Measurements from ENCODE around the gene IGFN1.

Gene IGFN1

DNA sequence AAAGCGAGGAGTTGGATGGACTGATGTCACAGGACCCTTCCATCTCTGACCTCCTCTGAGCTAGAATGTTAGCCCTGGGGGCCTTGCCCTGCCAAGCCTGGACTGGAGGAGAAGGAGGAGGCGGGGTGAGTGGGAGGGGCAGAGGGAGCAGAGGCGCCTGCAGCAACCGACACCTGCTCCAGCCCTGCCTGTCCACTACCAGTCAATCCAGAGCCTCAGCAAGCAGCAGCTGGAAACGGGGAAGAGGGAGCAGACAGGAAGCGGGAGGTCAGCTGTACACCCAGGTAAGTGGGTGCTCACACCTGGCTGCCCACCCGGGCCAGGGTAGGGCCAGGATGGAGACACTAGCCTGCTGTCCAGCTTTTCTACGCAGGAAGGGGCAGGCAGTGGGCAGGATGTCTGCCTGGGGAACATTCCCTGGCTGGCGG, at the start of gene IGFN1:
Gene IGFN1, plus strand, starts transcription at position 201 of the 428 bp plus-strand sequence. CDS start 2,470 bp downstream, outside the sequence.
- H3K27me3 Mint-ChIP-seq = peaks cover 9% of the 10 kb centered on the region
- H3K4me3 Mint-ChIP-seq = no peak within 1 kb of the TSS
- no peak within 1 kb of the TSS for H3K27ac Mint-ChIP-seq

DNA sequence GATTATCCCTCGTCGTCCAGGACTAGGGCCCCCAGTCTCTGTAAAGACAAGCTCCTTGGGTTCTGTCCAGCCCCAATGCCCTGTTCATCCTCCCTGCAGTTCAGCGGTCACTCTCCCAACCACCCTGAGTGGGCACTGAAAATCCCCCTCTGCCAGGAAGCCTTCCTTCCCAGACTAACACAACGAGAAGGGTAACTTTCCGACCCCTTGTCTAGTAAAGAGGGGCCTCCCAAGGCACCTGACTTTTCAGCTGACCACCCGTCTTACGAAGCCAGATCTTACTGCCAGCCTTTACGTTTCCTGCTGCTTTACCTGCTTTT, 49.7 kb upstream of the IGFN1 start:
- Mint-ChIP-seq H3K4me3 (no peak overlapping the region), H3K27ac (no peak overlapping the region), H3K9me3 (ENCODE audit: low read depth) (no peaks in the 10 kb centered on the region), H3K27me3 (no peaks in the 10 kb centered on the region), H3K4me1 (ENCODE audit: low read depth) (no peaks in the 10 kb centered on the region), H3K36me3 (no peaks in the 10 kb centered on the region)

More for the DNA sequence above, at the start of gene IGFN1:
- H3K9me3 Mint-ChIP-seq (ENCODE audit: low read depth) = no peaks in the 10 kb centered on the region
- H3K4me1 Mint-ChIP-seq (ENCODE audit: low read depth) = peaks cover 3% of the 10 kb centered on the region
- no peaks in the 10 kb centered on the region for H3K36me3 Mint-ChIP-seq

DNA sequence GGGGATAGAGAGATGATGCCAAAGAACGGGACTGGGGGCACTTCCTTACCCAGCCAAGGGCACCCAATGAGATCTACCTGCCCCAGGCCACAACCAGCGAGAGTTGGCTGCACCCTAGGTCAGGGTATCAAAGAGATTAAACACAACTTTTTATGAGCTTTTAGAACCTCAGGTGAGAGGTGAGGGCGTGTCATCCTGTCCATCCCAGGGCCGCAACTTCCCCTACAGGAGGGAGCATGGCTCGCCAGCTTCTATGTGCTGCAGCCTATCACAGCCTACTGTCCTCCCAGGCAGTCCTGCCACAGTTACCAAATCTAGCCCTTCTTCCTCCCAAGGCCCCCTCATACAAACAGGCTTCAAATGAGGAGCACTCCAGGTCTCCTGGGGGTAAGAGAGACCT, 49.2 kb upstream of the IGFN1 start:
- Mint-ChIP-seq H3K9me3 (ENCODE audit: low read depth) (no peaks in the 10 kb centered on the region), H3K36me3 (no peaks in the 10 kb centered on the region), H3K27ac (no peak overlapping the region), H3K4me3 (no peak overlapping the region), H3K27me3 (no peaks in the 10 kb centered on the region), H3K4me1 (ENCODE audit: low read depth) (no peaks in the 10 kb centered on the region)

DNA sequence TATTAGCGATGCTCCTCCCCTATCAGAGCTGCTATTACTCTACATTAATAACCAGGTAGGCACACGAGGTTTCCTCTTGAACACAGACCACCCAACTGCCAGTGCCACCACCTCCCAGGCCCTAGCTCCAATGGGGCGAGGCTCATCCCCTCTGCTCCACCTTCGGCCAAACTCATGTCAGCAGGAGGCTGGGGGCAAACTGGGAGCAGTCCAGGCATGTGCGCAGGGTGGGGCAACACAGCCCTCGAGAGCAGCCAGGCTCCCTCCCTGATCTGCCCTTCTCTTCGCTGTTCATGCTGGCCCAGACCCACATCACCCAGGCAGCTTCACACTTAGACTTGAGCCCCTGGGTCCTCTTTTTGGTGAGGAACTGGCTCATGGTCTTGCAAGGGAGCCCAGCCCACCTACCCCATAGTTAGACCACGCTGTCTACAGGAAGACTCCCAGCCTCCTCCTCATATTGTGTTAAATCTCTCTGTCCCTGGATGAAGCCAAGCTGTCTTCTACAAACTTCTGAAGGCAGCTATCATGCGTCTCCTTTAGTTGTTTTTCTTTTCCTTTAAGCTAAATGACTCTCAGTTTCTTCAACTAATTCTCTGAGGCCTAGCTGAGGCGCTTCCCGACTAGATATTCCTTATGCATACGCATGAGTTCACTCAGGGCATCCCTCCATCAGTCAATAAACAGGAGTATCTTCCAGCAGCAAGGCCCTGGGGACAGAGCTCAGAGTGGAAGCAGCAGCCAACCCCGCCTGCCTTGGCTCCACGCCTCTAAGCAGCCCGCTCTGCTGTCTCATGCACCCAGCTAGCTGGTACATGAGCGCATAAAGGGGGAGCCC, 48.4 kb upstream of the IGFN1 start:
- Mint-ChIP-seq H3K4me3 (no peak overlapping the region), H3K9me3 (ENCODE audit: low read depth) (no peaks in the 10 kb centered on the region), H3K27ac (no peak overlapping the region), H3K4me1 (ENCODE audit: low read depth) (no peaks in the 10 kb centered on the region), H3K27me3 (no peaks in the 10 kb centered on the region), H3K36me3 (no peaks in the 10 kb centered on the region)

DNA sequence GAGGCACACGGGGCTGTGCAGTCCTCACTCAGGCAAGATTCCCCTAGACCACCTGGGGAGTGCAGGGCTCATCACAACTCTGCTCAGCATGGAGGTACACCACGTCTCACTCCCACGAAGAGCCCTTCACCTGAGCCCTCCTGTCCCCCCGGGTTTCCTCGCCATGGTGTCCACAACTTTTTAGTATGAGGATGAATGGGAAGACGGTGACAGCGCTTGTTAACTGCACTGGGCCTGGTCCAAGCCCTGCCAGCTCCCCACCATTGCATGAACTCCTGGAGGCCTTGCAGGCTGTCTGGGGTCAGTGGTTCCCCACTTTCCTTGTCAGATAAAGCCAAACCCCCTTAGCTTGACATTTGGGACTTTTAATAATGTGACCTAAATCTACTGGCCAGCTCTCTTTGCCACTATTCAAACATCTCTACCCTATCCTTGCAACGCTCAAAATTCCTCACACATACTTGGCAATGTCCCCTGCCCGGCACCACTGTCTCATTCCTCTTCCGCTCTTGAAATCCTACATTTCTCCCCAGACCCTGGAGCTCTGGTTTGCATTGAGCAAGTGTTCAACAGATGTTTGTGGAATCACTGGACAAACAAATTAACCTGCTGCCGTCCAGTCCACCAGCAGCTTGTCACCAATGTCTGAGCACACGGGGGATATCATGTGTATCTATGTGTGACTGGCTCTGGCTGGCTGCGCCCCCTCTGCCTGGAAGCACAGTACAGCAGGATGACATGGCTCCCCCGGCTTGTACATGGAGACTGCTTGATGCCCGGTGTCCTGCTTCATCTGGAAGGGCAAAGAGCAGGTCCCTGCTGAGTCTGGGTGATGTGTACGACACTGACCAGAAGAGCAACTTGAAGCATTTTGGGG, 47.5 kb upstream of the IGFN1 start:
- H3K4me3 Mint-ChIP-seq = no peak overlapping the region
- no peak overlapping the region for H3K27ac Mint-ChIP-seq
- no peaks in the 10 kb centered on the region for H3K9me3 Mint-ChIP-seq (ENCODE audit: low read depth)
- no peaks in the 10 kb centered on the region for H3K4me1 Mint-ChIP-seq (ENCODE audit: low read depth)
- H3K36me3 Mint-ChIP-seq = no peaks in the 10 kb centered on the region
- no peaks in the 10 kb centered on the region for H3K27me3 Mint-ChIP-seq

DNA sequence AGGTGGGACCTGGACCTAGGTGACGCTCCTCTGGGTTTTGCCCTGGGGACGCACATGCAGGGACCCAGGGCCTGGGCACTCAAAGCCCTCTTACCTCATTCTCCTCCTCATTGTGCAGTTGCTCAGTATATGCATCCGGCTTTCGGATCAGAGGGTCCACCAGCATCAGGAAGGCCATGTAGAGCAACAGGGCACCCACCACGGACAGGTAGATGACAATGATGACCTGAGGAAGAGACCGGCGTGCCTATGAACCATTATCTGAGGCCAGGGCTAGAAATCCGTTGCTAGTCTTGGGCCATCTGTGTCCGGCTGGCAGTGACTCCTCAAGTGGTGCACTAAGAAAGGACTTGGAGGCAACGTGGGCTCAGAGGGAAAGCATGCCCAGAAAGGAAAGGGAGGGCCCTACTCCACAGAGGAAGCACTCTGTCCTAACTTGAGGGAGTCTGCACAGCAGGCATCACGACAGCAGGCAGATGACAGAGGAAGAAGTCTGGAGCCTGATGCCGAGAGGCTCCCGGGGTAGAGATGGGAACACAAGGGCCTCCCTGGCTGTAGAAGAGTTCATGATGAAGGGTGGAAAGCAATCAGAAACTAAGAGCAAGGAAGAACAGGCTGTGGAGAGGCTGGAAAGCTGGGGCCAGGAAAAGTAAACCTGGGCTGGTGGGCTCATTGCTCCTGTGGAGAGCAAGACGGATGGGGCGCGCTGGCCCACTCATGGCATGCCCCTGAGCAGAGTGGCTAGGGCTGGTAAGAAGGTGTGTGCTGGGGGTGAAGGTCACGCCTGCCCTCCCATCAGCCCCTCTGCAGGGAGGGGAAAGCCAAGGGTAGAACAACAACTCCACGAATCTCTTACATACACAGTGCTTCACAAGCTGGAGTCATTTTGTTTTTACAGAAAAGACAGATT, 46.6 kb upstream of the IGFN1 start:
- H3K36me3 Mint-ChIP-seq = no peaks in the 10 kb centered on the region
- no peaks in the 10 kb centered on the region for H3K9me3 Mint-ChIP-seq (ENCODE audit: low read depth)
- H3K4me1 Mint-ChIP-seq (ENCODE audit: low read depth) = no peaks in the 10 kb centered on the region
- H3K27ac Mint-ChIP-seq = no peak overlapping the region
- H3K27me3 Mint-ChIP-seq = no peaks in the 10 kb centered on the region
- H3K4me3 Mint-ChIP-seq = no peak overlapping the region

DNA sequence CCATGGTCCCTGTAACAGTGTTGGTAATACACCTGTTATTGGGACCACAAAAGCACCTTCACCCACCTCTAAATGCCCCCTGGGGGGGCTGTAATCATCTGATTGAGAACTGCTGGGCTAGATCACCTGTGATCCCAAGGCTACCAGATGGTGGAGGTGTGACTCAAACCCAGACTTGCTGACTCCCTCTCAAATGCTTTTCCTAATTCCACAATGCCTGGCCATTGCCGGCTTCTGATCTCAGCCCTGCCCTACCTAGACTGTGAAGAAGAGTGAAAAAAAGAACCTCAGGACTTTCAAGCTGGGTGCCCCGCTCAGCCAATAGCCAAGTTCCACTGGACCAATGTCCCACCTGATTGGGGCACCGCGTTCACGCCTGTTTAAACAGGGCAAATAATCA, 45.9 kb upstream of the IGFN1 start:
- Mint-ChIP-seq H3K4me3 (no peak overlapping the region), H3K4me1 (ENCODE audit: low read depth) (no peaks in the 10 kb centered on the region), H3K9me3 (ENCODE audit: low read depth) (no peaks in the 10 kb centered on the region), H3K36me3 (no peaks in the 10 kb centered on the region), H3K27me3 (no peaks in the 10 kb centered on the region), H3K27ac (no peak overlapping the region)

DNA sequence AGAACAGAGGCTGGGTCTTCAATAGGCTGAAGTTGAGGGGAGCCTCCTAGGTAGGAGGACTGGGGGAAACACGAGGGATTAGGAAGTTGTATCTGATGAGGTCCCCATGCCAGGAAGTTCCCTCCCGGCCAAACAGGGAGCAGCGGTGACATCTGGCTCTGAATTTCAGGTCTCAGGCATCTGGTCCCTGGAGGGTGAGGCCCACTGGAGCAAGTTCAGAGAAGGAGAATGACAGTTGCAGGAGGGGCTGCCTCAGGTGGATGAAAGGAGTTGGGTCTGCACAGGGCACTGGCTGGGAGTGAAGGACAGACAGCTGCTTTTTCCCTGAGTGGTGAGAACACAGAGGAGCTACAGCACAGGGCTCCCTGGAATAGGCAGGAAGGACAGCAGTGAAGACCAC, 45.5 kb upstream of the IGFN1 start:
- H3K36me3 Mint-ChIP-seq = no peaks in the 10 kb centered on the region
- no peaks in the 10 kb centered on the region for H3K9me3 Mint-ChIP-seq (ENCODE audit: low read depth)
- no peak overlapping the region for H3K4me3 Mint-ChIP-seq
- no peaks in the 10 kb centered on the region for H3K27me3 Mint-ChIP-seq
- H3K4me1 Mint-ChIP-seq (ENCODE audit: low read depth) = no peaks in the 10 kb centered on the region
- no peak overlapping the region for H3K27ac Mint-ChIP-seq

DNA sequence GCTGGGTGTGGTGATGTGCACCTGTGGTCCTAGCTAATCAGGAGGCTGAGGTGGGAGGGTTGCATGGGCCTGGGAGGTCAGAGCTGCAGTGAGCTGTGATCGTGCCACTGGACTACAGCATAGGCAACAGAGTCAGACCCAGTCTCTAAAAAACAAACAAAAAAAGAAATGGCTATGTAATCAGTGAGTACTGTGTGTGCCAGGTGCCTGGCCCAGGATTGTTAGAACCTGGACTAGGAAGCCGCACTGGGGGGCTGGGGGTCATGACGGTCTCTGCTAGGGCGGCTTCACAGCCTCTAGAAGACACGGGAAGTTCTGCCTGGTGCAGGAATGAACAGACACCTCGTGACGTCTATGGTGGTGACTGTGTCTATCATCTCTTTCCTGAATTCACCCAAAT, 44.8 kb upstream of the IGFN1 start:
- Mint-ChIP-seq H3K27ac (no peak overlapping the region), H3K27me3 (no peaks in the 10 kb centered on the region), H3K4me1 (ENCODE audit: low read depth) (no peaks in the 10 kb centered on the region), H3K4me3 (no peak overlapping the region), H3K9me3 (ENCODE audit: low read depth) (no peaks in the 10 kb centered on the region), H3K36me3 (peaks cover 1% of the 10 kb centered on the region)

DNA sequence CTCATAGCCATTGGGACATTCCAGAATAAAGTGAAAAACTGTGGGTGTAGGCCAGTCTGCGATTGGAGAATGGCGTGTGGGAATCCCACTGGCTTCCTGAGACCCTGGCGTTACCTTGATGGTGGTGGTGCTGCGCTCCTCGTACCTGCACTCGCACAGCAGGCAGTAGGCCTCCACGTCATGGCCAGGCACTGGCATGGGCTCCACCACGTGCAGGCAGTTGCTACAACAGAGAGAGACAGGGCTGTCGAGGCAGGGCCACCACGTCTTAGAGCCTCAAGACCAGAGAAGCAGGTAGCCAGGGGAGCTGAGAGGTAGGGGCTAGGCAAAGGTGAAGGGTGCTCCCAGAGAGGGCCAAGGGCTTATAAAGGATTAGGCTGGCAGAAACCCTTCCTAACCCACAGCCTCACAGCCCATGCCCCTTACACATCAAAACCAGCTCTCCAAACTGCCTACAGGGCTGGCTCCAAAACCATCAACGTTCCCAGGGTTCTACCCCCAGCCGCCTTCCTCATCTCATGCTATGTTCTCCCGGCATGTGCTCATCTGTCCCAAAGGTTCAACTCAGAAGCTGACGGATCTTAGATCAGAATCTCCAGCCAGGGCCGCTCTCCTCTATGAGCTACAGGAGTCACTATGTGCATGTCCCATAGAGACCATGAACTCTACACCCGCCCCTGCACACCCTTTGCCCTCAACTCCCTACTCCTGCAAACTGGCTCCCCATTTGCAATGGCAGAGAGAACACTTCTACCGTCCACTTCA, 43.8 kb upstream of the IGFN1 start:
- Mint-ChIP-seq H3K27me3 (no peaks in the 10 kb centered on the region), H3K4me3 (no peak overlapping the region), H3K4me1 (ENCODE audit: low read depth) (peaks cover 2% of the 10 kb centered on the region), H3K9me3 (ENCODE audit: low read depth) (no peaks in the 10 kb centered on the region), H3K27ac (no peak overlapping the region), H3K36me3 (peaks cover 6% of the 10 kb centered on the region)

DNA sequence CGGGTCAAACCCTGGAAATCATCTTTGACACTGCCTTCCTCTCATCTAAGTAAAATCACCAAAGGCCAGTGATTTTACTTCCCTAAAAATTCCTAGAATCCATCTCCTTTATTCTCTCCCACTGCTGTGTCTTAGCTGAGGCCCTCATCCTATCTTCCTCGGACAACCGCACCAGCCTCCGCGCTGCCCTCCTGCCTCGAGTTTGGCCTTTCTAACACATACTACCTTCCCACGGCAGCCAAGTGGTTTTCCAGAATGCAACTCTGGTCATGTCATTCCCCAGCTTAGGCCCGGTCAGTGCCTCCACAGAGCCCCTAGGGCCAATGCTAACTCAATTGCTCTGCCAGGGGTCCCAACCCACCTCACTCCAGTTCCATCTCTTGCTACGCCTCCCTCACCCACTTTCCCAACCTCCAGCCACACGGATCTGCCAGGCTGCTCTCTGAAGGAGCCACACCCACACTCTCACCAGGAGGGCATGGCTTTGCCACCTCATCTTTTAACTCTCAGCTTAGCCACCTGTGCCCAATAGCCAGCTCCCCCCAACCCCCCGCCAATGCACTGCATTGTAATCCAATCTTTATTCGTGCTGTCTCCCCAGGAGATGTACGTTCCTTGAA, 43.1 kb upstream of the IGFN1 start:
- H3K4me3 Mint-ChIP-seq = no peak overlapping the region
- H3K36me3 Mint-ChIP-seq = peaks cover 6% of the 10 kb centered on the region
- H3K27ac Mint-ChIP-seq = no peak overlapping the region
- H3K4me1 Mint-ChIP-seq (ENCODE audit: low read depth) = peaks cover 2% of the 10 kb centered on the region
- H3K27me3 Mint-ChIP-seq = no peaks in the 10 kb centered on the region
- H3K9me3 Mint-ChIP-seq (ENCODE audit: low read depth) = no peaks in the 10 kb centered on the region

DNA sequence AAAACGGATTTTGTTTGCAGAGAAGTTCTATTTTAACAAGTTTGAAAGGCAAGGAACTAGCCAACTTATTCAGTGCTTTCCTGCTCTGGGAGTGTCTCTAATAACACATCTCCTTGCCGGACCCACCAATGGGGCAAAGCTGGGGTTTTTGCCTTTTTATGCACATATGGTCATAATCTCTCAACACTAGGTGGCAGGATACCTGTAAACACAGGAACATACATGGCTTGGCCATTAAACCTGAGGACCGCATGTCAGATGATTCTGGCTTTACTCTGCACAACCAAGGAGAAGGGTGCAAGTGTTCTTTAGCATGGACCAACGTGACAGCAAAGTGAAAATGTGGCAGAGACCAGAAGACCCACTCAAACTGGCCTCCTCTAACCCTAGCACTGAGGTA, 41.2 kb upstream of the IGFN1 start:
- H3K27ac Mint-ChIP-seq = no peak overlapping the region
- no peaks in the 10 kb centered on the region for H3K9me3 Mint-ChIP-seq (ENCODE audit: low read depth)
- peaks cover 15% of the 10 kb centered on the region for H3K4me1 Mint-ChIP-seq (ENCODE audit: low read depth)
- no peaks in the 10 kb centered on the region for H3K27me3 Mint-ChIP-seq
- H3K4me3 Mint-ChIP-seq = no peak overlapping the region
- peaks cover 6% of the 10 kb centered on the region for H3K36me3 Mint-ChIP-seq

DNA sequence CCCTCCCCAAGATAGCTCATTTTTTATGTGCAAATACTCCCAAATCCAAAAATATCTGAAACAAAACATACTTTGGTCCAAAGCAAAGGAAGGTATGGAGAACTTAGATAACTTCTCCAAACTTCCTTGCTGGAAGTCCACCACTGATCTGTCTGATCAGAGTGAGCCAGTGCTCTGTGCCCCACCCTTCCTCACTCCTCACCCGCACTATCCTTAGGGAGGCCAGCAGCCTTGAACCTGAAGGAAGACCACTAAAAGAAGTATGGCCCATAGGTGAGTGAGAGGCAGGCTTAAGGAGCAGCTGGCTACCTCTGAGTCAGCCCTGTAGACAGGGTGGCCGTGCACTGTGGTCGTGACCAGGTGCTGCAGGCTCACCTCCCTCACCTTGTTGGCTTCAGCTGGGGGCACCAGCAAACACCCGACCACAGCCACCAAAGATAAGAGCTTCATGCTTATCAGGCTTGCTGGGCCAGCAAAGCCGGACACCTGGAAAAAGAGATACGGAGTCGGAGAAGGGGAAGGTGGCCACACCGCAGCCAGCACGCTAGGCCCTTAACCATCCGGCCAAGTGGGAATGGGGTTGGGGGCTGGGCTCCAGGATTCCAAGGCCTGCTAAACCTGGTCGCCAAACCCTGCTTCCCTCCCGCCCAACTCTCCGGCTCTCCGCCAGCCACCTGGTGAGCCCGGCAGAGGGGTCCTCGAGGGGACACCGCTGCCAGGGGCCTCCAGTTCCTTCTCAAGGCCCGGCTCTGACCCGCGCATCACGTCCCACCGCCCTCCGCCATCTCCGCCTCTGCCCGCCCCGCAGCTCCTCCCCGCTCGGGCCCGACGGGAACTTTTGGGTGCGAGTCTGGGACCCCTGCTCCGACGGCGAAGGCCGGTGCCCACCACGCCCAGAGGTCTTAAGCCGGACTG, 36.9 kb upstream of the IGFN1 start:
- H3K4me1 Mint-ChIP-seq (ENCODE audit: low read depth) = peaks cover 21% of the 10 kb centered on the region
- no peaks in the 10 kb centered on the region for H3K9me3 Mint-ChIP-seq (ENCODE audit: low read depth)
- H3K36me3 Mint-ChIP-seq = peaks cover 6% of the 10 kb centered on the region
- peaks cover 13% of the 10 kb centered on the region for H3K27me3 Mint-ChIP-seq
- H3K27ac Mint-ChIP-seq = peak overlapping the region; percentile 66
- peak overlapping the region; percentile 91 for H3K4me3 Mint-ChIP-seq

All from activated naive CD8-positive, alpha-beta T cell (primary cell).